OCI-LY1 (cell line): Measurements from ENCODE around the gene PTPN4.

Experiments
- CTCF ChIP-seq: fragments of 200-600 bp; sonication (generic), shearing (Covaris generic); IDR thresholded peaks from 2 replicates; pipeline ENCODE4 v1.5.1; 2017; ENCODE audit warnings: mild to moderate bottlenecking, antibody characterized with exemption, low read length, moderate library complexity, mixed read lengths
- EZH2 ChIP-seq: fragments of 200-600 bp; sonication (generic), shearing (Covaris generic); IDR thresholded peaks from 2 replicates; pipeline ENCODE4 v1.8.0; 2017; ENCODE audit warnings: borderline replicate concordance, mixed run types, mild to moderate bottlenecking, antibody characterized with exemption, low read length, moderate library complexity, mixed read lengths

- TF ChIP-seq CTCF (no peak), EZH2 (no peak)
Measured at GRCh38 chr2:119774026-119774425, 14.3 kb downstream of the PTPN4 start.
